HCT116 (cell line): ENCODE results near the gene HUNK. TPM values are rescaled to one million over a fixed set of nuclear protein-coding genes. Genes with fewer than 3 reads are reported as not detected.

Experiments
- ATAC-seq: fragments of 200-7000 bp; cut with Tn5 transposase; 2 replicates; pipeline ENCODE4 v1.9.1; 2020; ENCODE audit warnings: mild to moderate bottlenecking, moderate library complexity
- BruUV-seq: library from RNA; stranded (reverse); fragments of 400-500 nt; replicated peaks from 2 replicates; lab custom pipeline; 2021; lab: Mats Ljungman, UMichigan
- CTCF ChIA-PET: fragments of 300-600 bp; sonication (Branson Sonifier 250); formaldehyde crosslinking; loops from one replicate; lab custom pipeline; 2021; ENCODE audit warnings: antibody characterized with exemption; lab: Charles Lee
- POLR2A ChIA-PET: fragments of 300-600, 350-600 bp; sonication (Branson Sonifier 250); formaldehyde crosslinking; loops from one replicate; lab custom pipeline; 2021; ENCODE audit warnings: antibody characterized with exemption; lab: Charles Lee
- RAD21 ChIA-PET, 2 experiments: fragments of 300-600 bp; sonication (Branson Sonifier 250); formaldehyde crosslinking; loops; one replicate each; lab custom pipeline; 2023; ENCODE audit warnings: low total read pairs in 2 of 2; ENCODE audit not compliant: uncharacterized antibody in 2 of 2, unreplicated experiment in 2 of 2, low non-redundant PET in 1 of 2; lab: Charles Lee
- DNase-seq: peaks from one replicate; pipeline ENCODE4 v3.0.0-alpha.2; 2010; ENCODE audit warnings: low read depth, low spot score
- H2AFZ ChIP-seq: fragments of 200-600 bp; shearing (Covaris generic), sonication (generic); 2 replicates; pipeline ENCODE4 v1.6.1; 2017; ENCODE audit warnings: low read depth, mixed run types, mixed read lengths, antibody characterized with exemption, low read length; ENCODE audit not compliant: poor library complexity, severe bottlenecking
- H3K27ac ChIP-seq: 2 replicates; pipeline ENCODE4 v1.5.1; 2012; ENCODE audit warnings: low read depth, low read length
- H3K27me3 ChIP-seq: fragments of 200-600 bp; sonication (generic); 2 replicates; pipeline ENCODE4 v1.6.1; 2016; ENCODE audit warnings: mixed run types, low read length, mixed read lengths; ENCODE audit not compliant: insufficient read depth
- H3K36me3 ChIP-seq, 2 experiments: fragments of 200-500 bp in 1 of 2; fragments of 200-600 bp in 1 of 2; sonication (Bioruptor generic) in 1 of 2; sonication (generic) in 1 of 2; 2 replicates each; pipeline versions ENCODE4 v1.5.1 to v1.6.1; 2014 to 2016; ENCODE audit warnings: low read length in 2 of 2, inconsistent platforms in 1 of 2, mixed read lengths in 1 of 2, mixed run types in 1 of 2; ENCODE audit not compliant: insufficient read depth in 2 of 2, control insufficient read depth in 1 of 2
- H3K4me1 ChIP-seq, 2 experiments: fragments of 200-600 bp in 1 of 2; sonication (generic) in 1 of 2; 2 replicates each; pipeline versions ENCODE4 v1.5.1 to v1.6.1; 2012 to 2017; ENCODE audit warnings: low read length in 2 of 2, inconsistent platforms in 1 of 2, mild to moderate bottlenecking in 1 of 2, mixed read lengths in 1 of 2, mixed run types in 1 of 2, moderate library complexity in 1 of 2; ENCODE audit not compliant: insufficient read depth in 2 of 2, control insufficient read depth in 1 of 2
- H3K4me2 ChIP-seq: fragments of 200-600 bp; sonication (generic); 2 replicates; pipeline ENCODE4 v1.6.1; 2017; ENCODE audit warnings: mixed run types, low read length, mixed read lengths
- H3K4me3 ChIP-seq, 2 experiments: fragments of 200-600 bp in 1 of 2; sonication (generic) in 1 of 2; replicated peaks in 1 of 2; 2 replicates each; pipeline ENCODE4 v1.5.1; 2011 to 2016; ENCODE audit warnings: low read length in 2 of 2, control low read depth in 1 of 2, low read depth in 1 of 2, mild to moderate bottlenecking in 1 of 2, mixed read lengths in 1 of 2, mixed run types in 1 of 2
- H3K79me2 ChIP-seq: fragments of 200-600 bp; sonication (generic); 2 replicates; pipeline ENCODE4 v1.6.1; 2017; ENCODE audit warnings: mild to moderate bottlenecking, mixed run types, low read length, moderate library complexity, mixed read lengths; ENCODE audit not compliant: insufficient read depth
- H3K9ac ChIP-seq: fragments of 200-600 bp; sonication (generic); 2 replicates; pipeline ENCODE4 v1.6.1; 2016; ENCODE audit warnings: low read length, mixed read lengths
- H3K9me2 ChIP-seq: fragments of 200-600 bp; sonication (generic), shearing (Covaris generic); 2 replicates; pipeline ENCODE4 v1.6.1; 2017; ENCODE audit warnings: mixed run types, mild to moderate bottlenecking, moderate library complexity; ENCODE audit not compliant: insufficient read depth
- H3K9me3 ChIP-seq, 2 experiments: fragments of 200-500 bp in 1 of 2; fragments of 200-600 bp in 1 of 2; sonication (Bioruptor generic) in 1 of 2; sonication (generic) in 1 of 2; 2 replicates each; pipeline ENCODE4 v1.6.1; 2014 to 2017; ENCODE audit warnings: low read length in 2 of 2, mixed read lengths in 2 of 2, inconsistent platforms in 1 of 2, low read depth in 1 of 2, mild to moderate bottlenecking in 1 of 2, mixed run types in 1 of 2, moderate library complexity in 1 of 2; ENCODE audit not compliant: control insufficient read depth in 1 of 2, insufficient read depth in 1 of 2
- H4K20me1 ChIP-seq: fragments of 200-600 bp; sonication (generic), shearing (Covaris generic); 2 replicates; pipeline ENCODE4 v1.6.1; 2017; ENCODE audit warnings: mixed run types, mild to moderate bottlenecking, moderate library complexity; ENCODE audit not compliant: insufficient read depth
- CBX3 ChIP-seq: IDR thresholded peaks from 2 replicates; pipeline ENCODE4 v1.6.1; 2012; ENCODE audit warnings: low read depth
- EGR1 ChIP-seq: IDR thresholded peaks from 2 replicates; pipeline ENCODE4 v1.6.1; 2012; ENCODE audit warnings: low read depth
- ELF1 ChIP-seq: IDR thresholded peaks from 2 replicates; pipeline ENCODE4 v1.6.1; 2012; ENCODE audit warnings: low read depth, borderline replicate concordance
- EZH2 ChIP-seq: fragments of 200-600 bp; sonication (generic); IDR thresholded peaks from 2 replicates; pipeline ENCODE4 v1.6.1; 2017; ENCODE audit warnings: antibody characterized with exemption, mixed run types
- FOSL1 ChIP-seq: IDR thresholded peaks from 2 replicates; pipeline ENCODE4 v1.6.1; 2012; ENCODE audit warnings: low read depth
- JUND ChIP-seq: IDR thresholded peaks from 2 replicates; pipeline ENCODE4 v1.6.1; 2012
- MAX ChIP-seq: IDR thresholded peaks from 2 replicates; pipeline ENCODE4 v1.6.1; 2012
- POLR2AphosphoS5 ChIP-seq: IDR thresholded peaks from 2 replicates; pipeline ENCODE4 v1.6.1; 2011; ENCODE audit warnings: mild to moderate bottlenecking, low read depth, low read length, moderate library complexity
- REST ChIP-seq: IDR thresholded peaks from 2 replicates; pipeline ENCODE4 v1.6.1; 2012; ENCODE audit warnings: low read depth
- SP1 ChIP-seq: IDR thresholded peaks from 2 replicates; pipeline ENCODE4 v1.6.1; 2012; ENCODE audit warnings: low read depth
- SRF ChIP-seq: IDR thresholded peaks from 2 replicates; pipeline ENCODE4 v1.6.1; 2012; ENCODE audit warnings: low read depth
- ZBTB33 ChIP-seq: IDR thresholded peaks from 2 replicates; pipeline ENCODE4 v1.6.1; 2011; ENCODE audit warnings: mild to moderate bottlenecking, low read length, moderate library complexity; ENCODE audit not compliant: insufficient replicate concordance; ENCODE audit errors: extremely low read depth
- ZNF274 ChIP-seq: fragments of 200-500 bp; sonication (Bioruptor generic); IDR thresholded peaks from 2 replicates; pipeline ENCODE4 v1.6.1; 2014; ENCODE audit warnings: mild to moderate bottlenecking, low read depth, low read length, inconsistent platforms
- intact Hi-C: fragments of 100-400 bp; cut with micrococcal nuclease; formaldehyde crosslinking; loops from 2 replicates; pipeline ENCODE4 v1.10.0; 2022
- total RNA-seq: library from RNA; stranded (reverse); gene quantifications from one replicate; pipeline ENCODE4 v1.2.1, GENCODE V29; 2021; ENCODE audit not compliant: unreplicated experiment

Gene HUNK
- total RNA-seq, 1 experiment from 2014 or later = not detected

GRCh38 chr21:32048353-32048752 is 175.5 kb downstream of the HUNK start:
- no TSS peak for BruUV-seq
- no peaks in the 10 kb centered on the region for H3K79me2 ChIP-seq
- no peak overlapping the region for H3K4me3 ChIP-seq
- no peaks in the 10 kb centered on the region for H3K27me3 ChIP-seq
- no peak overlapping the region for H3K9ac ChIP-seq
- H4K20me1 ChIP-seq = no peaks in the 10 kb centered on the region
- RAD21 ChIA-PET = no interaction called here
- H3K4me1 ChIP-seq = no peaks in the 10 kb centered on the region
- no peak overlapping the region for H3K27ac ChIP-seq
- no peaks in the 10 kb centered on the region for H3K9me2 ChIP-seq
- no peaks in the 10 kb centered on the region for H3K36me3 ChIP-seq
- H3K4me2 ChIP-seq = no peak overlapping the region
- no peak for DNase-seq
- TF ChIP-seq FOSL1 (no peak), SRF (no peak), ZBTB33 (no peak), JUND (no peak), SP1 (no peak), MAX (no peak), EGR1 (no peak), EZH2 (no peak), CBX3 (no peak), ZNF274 (no peak), ELF1 (no peak), REST (no peak), POLR2AphosphoS5 (no peak)
- TF ChIP-seq, all 23 proteins: peak for 0
- ChIA-PET POLR2A (no interaction called here), CTCF (no interaction called here)
- Histone ChIP-seq H2AFZ (no peak overlapping the region), H3K9me3 (peaks cover 0 to 4% of the 10 kb centered on the region in 2 experiments; a peak in 1 of 4 replicates)
- no peak for ATAC-seq
- intact Hi-C loops = no loop called here

Other genes starting within 250 kb of the HUNK start
- 419 TPM for gene SOD1, start 213.3 kb upstream of the HUNK start, total RNA-seq
- gene SCAF4, start 140.9 kb upstream of the HUNK start, total RNA-seq = 31.1 TPM